Endothelial cell of umbilical vein (primary cell): ENCODE data around the gene DNAJC11. TPM values are rescaled to one million over a fixed set of nuclear protein-coding genes. Genes with fewer than 3 reads are reported as not detected.
A peak's percentile ranks its signal among the peaks of the same experiment; 100 is the strongest.

Experiments used
- BruUV-seq: library from RNA; stranded (reverse); fragments of 400-500 nt; replicated peaks from 2 replicates; lab custom pipeline; 2021; lab: Mats Ljungman, UMichigan
- CTCF ChIA-PET: fragments of 300-600, 350-600 bp; sonication (Branson Sonifier 250); formaldehyde crosslinking; loops from one replicate; lab custom pipeline; 2021; ENCODE audit warnings: antibody characterized with exemption, inconsistent platforms; lab: Charles Lee
- POLR2A ChIA-PET: fragments of 300-600, 350-600 bp; sonication (Branson Sonifier 250); formaldehyde crosslinking; loops from one replicate; lab custom pipeline; 2021; ENCODE audit warnings: antibody characterized with exemption, inconsistent platforms; lab: Charles Lee
- DNase-seq: peaks from one replicate; pipeline ENCODE4 v3.0.0-alpha.2; 2011; ENCODE audit warnings: low read depth, low spot score
- FAIRE-seq: peaks from 2 replicates; lab custom pipeline; 2011; peaks lifted over from hg19 to GRCh38; lab: Jason Lieb, UNC
- H2AFZ ChIP-seq: 2 replicates; pipeline ENCODE4 v1.6.0; 2012; ENCODE audit warnings: low read depth, low read length, control low read depth, inconsistent platforms
- H3K27ac ChIP-seq: 2 replicates; pipeline ENCODE4 v1.5.1; 2011; ENCODE audit warnings: low read depth, mild to moderate bottlenecking, control low read depth, low read length, moderate library complexity; ENCODE audit not compliant: insufficient read depth
- H3K27me3 ChIP-seq, 2 experiments: 2 replicates each; pipeline versions ENCODE4 v1.6.0 to v1.6.1; 2011; ENCODE audit warnings: low read length in 2 of 2, mixed read lengths in 1 of 2; ENCODE audit not compliant: control insufficient read depth in 2 of 2, insufficient read depth in 2 of 2
- H3K36me3 ChIP-seq, 2 experiments: 2 replicates in 1 of 2; 3 replicates in 1 of 2; pipeline ENCODE4 v1.5.1; 2011; ENCODE audit warnings: low read length in 2 of 2, mild to moderate bottlenecking in 1 of 2, moderate library complexity in 1 of 2; ENCODE audit not compliant: control insufficient read depth in 2 of 2, insufficient read depth in 2 of 2; ENCODE audit errors: extremely low read depth in 1 of 2
- H3K4me1 ChIP-seq: 3 replicates; pipeline ENCODE4 v1.5.1; 2011; ENCODE audit warnings: mild to moderate bottlenecking, low read length; ENCODE audit not compliant: control insufficient read depth, insufficient read depth; ENCODE audit errors: extremely low read depth
- H3K4me2 ChIP-seq: 2 replicates; pipeline ENCODE4 v1.6.1; 2011; ENCODE audit warnings: low read length, control low read depth, mixed read lengths; ENCODE audit not compliant: insufficient read depth
- H3K4me3 ChIP-seq, 3 experiments: fragments of 200-600 bp in 1 of 3; sonication (generic), shearing (Covaris generic) in 1 of 3; replicated peaks in 1 of 3; 2 replicates each; pipeline ENCODE4 v1.5.1; 2011 to 2016; ENCODE audit warnings: control low read depth in 3 of 3, low read length in 3 of 3, mild to moderate bottlenecking in 2 of 3, inconsistent platforms in 1 of 3, low read depth in 1 of 3, moderate library complexity in 1 of 3; ENCODE audit not compliant: insufficient read depth in 1 of 3
- H3K79me2 ChIP-seq: 2 replicates; pipeline ENCODE4 v1.6.0; 2012; ENCODE audit warnings: low read length, inconsistent platforms; ENCODE audit not compliant: control insufficient read depth, insufficient read depth
- H3K9ac ChIP-seq: replicated peaks from 2 replicates; pipeline ENCODE3; 2011; ENCODE audit warnings: low read length, control low read depth; ENCODE audit not compliant: insufficient read depth; ENCODE audit errors: extremely low read depth
- H3K9me1 ChIP-seq: replicated peaks from 3 replicates; pipeline ENCODE4 v1.6.0; 2011; ENCODE audit warnings: mild to moderate bottlenecking, low read length; ENCODE audit not compliant: control insufficient read depth, insufficient read depth; ENCODE audit errors: extremely low read depth
- H3K9me3 ChIP-seq: replicated peaks from 2 replicates; pipeline ENCODE4 v1.5.1; 2012; ENCODE audit warnings: low read length, inconsistent platforms; ENCODE audit not compliant: control insufficient read depth, insufficient read depth
- H4K20me1 ChIP-seq: replicated peaks from 2 replicates; pipeline ENCODE3; 2011; ENCODE audit warnings: mild to moderate bottlenecking, low read length; ENCODE audit not compliant: control insufficient read depth, insufficient read depth; ENCODE audit errors: extremely low read depth
- POLR2AphosphoS5 ChIP-seq: IDR thresholded peaks from 2 replicates; pipeline ENCODE4 v1.6.1; 2012; ENCODE audit warnings: low read depth, mild to moderate bottlenecking, control low read depth, low read length, moderate library complexity; ENCODE audit not compliant: insufficient read depth
- dilution Hi-C: fragments of 300-500 bp; cut with MboI; formaldehyde crosslinking; loops from one replicate; pipeline ENCODE4 v1.15.0; 2019; ENCODE audit warnings: low sequenced_read_pairs; ENCODE audit not compliant: extremely low pct_ligation_motif_present
- intact Hi-C: fragments of 100-400 bp; cut with micrococcal nuclease; formaldehyde crosslinking; loops from one replicate; pipeline ENCODE4 v1.10.0; 2022
- polyA plus RNA-seq, 4 experiments: library from polyadenylated mRNA; depleted of rRNA in 3 of 4; stranded (reverse) in 3 of 4; unstranded in 1 of 4; fragments of >200 nt; gene quantifications; 2 replicates each; pipeline versions ENCODE4 v1.2.1 to v1.2.3, GENCODE V29; 2011 to 2012; ENCODE audit warnings: missing spikeins in 1 of 4
- total RNA-seq: library from RNA; stranded (reverse); gene quantifications from 2 replicates; pipeline ENCODE4 v1.2.3, GENCODE V29; 2021
- TF ChIP-seq, protein P1 (sequence below), 2 donors: IDR thresholded peaks; 1 replicate in 1 of 2; 2 replicates in 1 of 2; pipeline ENCODE4 v1.5.1; 2011; ENCODE audit warnings: low read length in 2 of 2, mild to moderate bottlenecking in 2 of 2, moderate library complexity in 2 of 2, control low read depth in 1 of 2, inconsistent platforms in 1 of 2, low read depth in 1 of 2; ENCODE audit not compliant: insufficient read depth in 1 of 2; ENCODE audit errors: extremely low read depth in 1 of 2

Gene DNAJC11
- total and polyA plus RNA-seq, 2 donors (not counting 3 experiments of a cell fraction or from before 2014, with no cell fraction given) = 31.1 to 64.3 TPM

DNA sequence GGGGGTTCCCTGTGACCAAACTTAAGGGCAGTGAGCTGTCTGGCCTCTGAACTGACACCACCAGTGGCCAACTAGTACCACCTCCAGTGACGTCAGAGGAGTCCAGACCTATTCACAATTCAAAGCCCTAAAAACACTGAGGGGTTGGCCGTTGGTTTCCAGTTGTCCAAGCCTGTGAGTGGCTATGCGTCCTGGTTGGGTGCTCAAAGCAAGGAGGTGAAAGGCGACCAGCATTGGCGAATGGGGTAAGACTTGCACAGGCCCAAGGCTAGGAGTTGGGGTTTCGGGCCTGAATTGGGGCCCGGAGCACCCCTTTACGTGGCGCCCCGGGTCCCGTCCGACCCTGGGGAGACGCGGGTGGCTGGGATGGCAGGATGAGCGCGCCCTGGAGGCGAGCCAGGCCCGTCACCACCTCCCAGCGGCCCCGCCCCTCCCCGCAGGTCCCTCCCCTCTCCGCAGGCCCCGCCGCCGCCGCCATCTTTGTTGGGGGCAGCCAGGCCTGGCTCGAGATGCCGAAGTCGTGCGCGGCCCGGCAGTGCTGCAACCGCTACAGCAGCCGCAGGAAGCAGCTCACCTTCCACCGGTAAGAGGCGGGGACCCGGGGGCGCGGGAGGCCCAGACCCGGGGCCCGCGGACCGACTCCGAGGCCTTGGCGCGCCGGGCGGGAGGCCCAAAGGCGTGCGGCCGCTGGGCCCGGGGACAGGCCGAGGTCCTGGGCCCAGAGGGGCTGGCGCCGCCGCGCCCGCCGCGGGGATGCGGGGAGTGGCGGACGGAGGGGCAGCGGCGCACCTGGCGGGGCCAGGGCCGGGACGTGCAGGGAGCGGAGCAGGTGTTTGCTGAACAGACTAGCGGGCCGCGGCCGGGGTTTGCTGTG, 76.7 kb downstream of the DNAJC11 start, which contains the start of gene THAP3:
Gene THAP3 (plus strand): TSS at position 159 of the 874 bp plus-strand sequence. CDS start 351 bp downstream, at position 510.
- ChIA-PET POLR2A (interaction anchor here (0.7 kb wide), 1 partner anchor 10 kb away, joined by 3 read pairs; no protein-coding TSS in a partner anchor), CTCF (interaction anchor here (0.7 to 1.6 kb wide), 6 partner anchors 9 to 139 kb away, joined by 3 to 5 read pairs (median 4); no protein-coding TSS in a partner anchor)
- intact Hi-C loops (loop anchor here (1.0 to 5.0 kb wide), 5 partner anchors 12 to 138 kb away; partner anchors contain the start of genes NOL9, PHF13 and ZBTB48), dilution Hi-C loops (no loop called here)
- H3K9me1 ChIP-seq = no peaks in the 10 kb centered on the region
- H3K4me2 ChIP-seq = peak within 1 kb of the TSS; percentile 37
- peak within 1 kb of the TSS; percentile 47 for H3K9ac ChIP-seq
- peak within 1 kb of the TSS; percentile 13 for H3K27ac ChIP-seq
- DNase-seq = peak; percentile 82
- H4K20me1 ChIP-seq = no peaks in the 10 kb centered on the region
- peak; percentile 47 for TF ChIP-seq POLR2AphosphoS5
- TF ChIP-seq, protein P1, sequence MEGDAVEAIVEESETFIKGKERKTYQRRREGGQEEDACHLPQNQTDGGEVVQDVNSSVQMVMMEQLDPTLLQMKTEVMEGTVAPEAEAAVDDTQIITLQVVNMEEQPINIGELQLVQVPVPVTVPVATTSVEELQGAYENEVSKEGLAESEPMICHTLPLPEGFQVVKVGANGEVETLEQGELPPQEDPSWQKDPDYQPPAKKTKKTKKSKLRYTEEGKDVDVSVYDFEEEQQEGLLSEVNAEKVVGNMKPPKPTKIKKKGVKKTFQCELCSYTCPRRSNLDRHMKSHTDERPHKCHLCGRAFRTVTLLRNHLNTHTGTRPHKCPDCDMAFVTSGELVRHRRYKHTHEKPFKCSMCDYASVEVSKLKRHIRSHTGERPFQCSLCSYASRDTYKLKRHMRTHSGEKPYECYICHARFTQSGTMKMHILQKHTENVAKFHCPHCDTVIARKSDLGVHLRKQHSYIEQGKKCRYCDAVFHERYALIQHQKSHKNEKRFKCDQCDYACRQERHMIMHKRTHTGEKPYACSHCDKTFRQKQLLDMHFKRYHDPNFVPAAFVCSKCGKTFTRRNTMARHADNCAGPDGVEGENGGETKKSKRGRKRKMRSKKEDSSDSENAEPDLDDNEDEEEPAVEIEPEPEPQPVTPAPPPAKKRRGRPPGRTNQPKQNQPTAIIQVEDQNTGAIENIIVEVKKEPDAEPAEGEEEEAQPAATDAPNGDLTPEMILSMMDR (IDR thresholded peaks at IDR 0.05; ENCODE audit: extremely low read depth in 1 of 2, insufficient read depth in 1 of 2, low read depth in 1 of 2, low read length in 2 of 2) = no peak
- H2AFZ ChIP-seq = peak within 1 kb of the TSS; percentile 11
- no peaks in the 10 kb centered on the region for H3K27me3 ChIP-seq
- no TSS peak for BruUV-seq
- no peaks in the 10 kb centered on the region for H3K9me3 ChIP-seq
- H3K36me3 ChIP-seq = peaks cover 13 to 28% of the 10 kb centered on the region in 2 experiments
- peak within 1 kb of the TSS; percentile 54 to 72 (median 58) for H3K4me3 ChIP-seq
- H3K4me1 ChIP-seq = peaks cover 4% of the 10 kb centered on the region
- peak; percentile 77 for FAIRE-seq
- peaks cover 21% of the 10 kb centered on the region for H3K79me2 ChIP-seq
